Spleen (tissue), 7 donors: ENCODE results near the gene MRPL17.

Experiments used
- CTCF ChIP-seq, 11 experiments: fragments of 200-600 bp in 7 of 11; fragments of 450-650 bp in 4 of 11; sonication (generic) in 4 of 11; IDR thresholded peaks in 8 of 11; conservative IDR thresholded peaks in 3 of 11; 1 replicate in 7 of 11; 2 replicates in 4 of 11; pipeline versions ENCODE4 v1.4.0 to v1.8.0; 2016 to 2021; ENCODE audit warnings: antibody characterized with exemption in 11 of 11, inconsistent platforms in 4 of 11, mild to moderate bottlenecking in 1 of 11
- POLR2AphosphoS5 ChIP-seq, 3 donors: sonication (generic); formaldehyde crosslinking; IDR thresholded peaks; one replicate each; pipeline ENCODE4 v1.5.1; 2017; ENCODE audit warnings: antibody characterized with exemption in 3 of 3
- donor health status: DM: no; HTN: no; CAD: no; lungs with moderate emphysema.
- donor health status: DM: no; HTN: no; CAD: no.
- donor health status: DM: no; HTN: no; CAD: no.

GRCh38 chr11:6721343-6721742 lies 38.2 kb upstream of the MRPL17 start:
- TF ChIP-seq CTCF (IDR thresholded peaks at IDR 0.05 in 8 of 11, conservative IDR thresholded peaks at IDR 0.05 in 3 of 11) (no peak), POLR2AphosphoS5 (IDR thresholded peaks at IDR 0.05) (peak in 1 of 3 donors; percentile 19)
